Peyer's patch (tissue), 4 donors: ENCODE measurements around the gene LYZL4. TPM values are rescaled to one million over a fixed set of nuclear protein-coding genes. Genes with fewer than 3 reads are reported as not detected.

Experiments used
- DNase-seq, 3 donors: peaks; one replicate each; pipeline ENCODE4 v3.0.0-alpha.2; 2017 to 2019
- H3K27ac ChIP-seq, 4 donors: fragments of 200-600 bp; sonication (generic); one replicate each; pipeline ENCODE4 v1.5.1; 2016 to 2019
- H3K27me3 ChIP-seq, 2 donors: fragments of 200-600 bp; sonication (generic); one replicate each; pipeline ENCODE4 v1.5.1; 2019
- H3K36me3 ChIP-seq, 3 donors: fragments of 200-600 bp; sonication (generic); one replicate each; pipeline ENCODE4 v1.5.1; 2016 to 2019
- H3K4me1 ChIP-seq, 4 donors: fragments of 200-600 bp; sonication (generic); one replicate each; pipeline ENCODE4 v1.5.1; 2016 to 2019
- H3K4me3 ChIP-seq, 4 donors: fragments of 200-600 bp; sonication (generic); 1 replicate in 3 of 4; 2 replicates in 1 of 4; pipeline ENCODE4 v1.5.1; 2016 to 2019; ENCODE audit warnings: mild to moderate bottlenecking in 1 of 4
- H3K9me3 ChIP-seq, 4 donors: fragments of 200-600 bp; sonication (generic); one replicate each; pipeline ENCODE4 v1.5.1; 2016 to 2019; ENCODE audit warnings: mild to moderate bottlenecking in 1 of 4
- POLR2A ChIP-seq, 2 donors: fragments of 450-650 bp; IDR thresholded peaks; one replicate each; pipeline ENCODE4 v1.5.1; 2017; ENCODE audit warnings: antibody characterized with exemption in 2 of 2, mild to moderate bottlenecking in 2 of 2, moderate library complexity in 2 of 2
- total RNA-seq, 4 donors: library from RNA; depleted of rRNA; stranded (reverse); fragments of >200 nt; gene quantifications; one replicate each; pipeline ENCODE4 v1.1.0, GENCODE V29; 2016
- TF ChIP-seq, protein P1 (sequence below), 6 experiments: fragments of 450-650 bp in 4 of 6; fragments of 200-600 bp in 2 of 6; sonication (generic) in 1 of 6; IDR thresholded peaks; one replicate each; pipeline ENCODE4 v1.5.1; 2017 to 2019; ENCODE audit warnings: antibody characterized with exemption in 6 of 6, mild to moderate bottlenecking in 3 of 6, moderate library complexity in 1 of 6

The LYZL4 gene, protein sequence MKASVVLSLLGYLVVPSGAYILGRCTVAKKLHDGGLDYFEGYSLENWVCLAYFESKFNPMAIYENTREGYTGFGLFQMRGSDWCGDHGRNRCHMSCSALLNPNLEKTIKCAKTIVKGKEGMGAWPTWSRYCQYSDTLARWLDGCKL
- total RNA-seq = not detected

DNA sequence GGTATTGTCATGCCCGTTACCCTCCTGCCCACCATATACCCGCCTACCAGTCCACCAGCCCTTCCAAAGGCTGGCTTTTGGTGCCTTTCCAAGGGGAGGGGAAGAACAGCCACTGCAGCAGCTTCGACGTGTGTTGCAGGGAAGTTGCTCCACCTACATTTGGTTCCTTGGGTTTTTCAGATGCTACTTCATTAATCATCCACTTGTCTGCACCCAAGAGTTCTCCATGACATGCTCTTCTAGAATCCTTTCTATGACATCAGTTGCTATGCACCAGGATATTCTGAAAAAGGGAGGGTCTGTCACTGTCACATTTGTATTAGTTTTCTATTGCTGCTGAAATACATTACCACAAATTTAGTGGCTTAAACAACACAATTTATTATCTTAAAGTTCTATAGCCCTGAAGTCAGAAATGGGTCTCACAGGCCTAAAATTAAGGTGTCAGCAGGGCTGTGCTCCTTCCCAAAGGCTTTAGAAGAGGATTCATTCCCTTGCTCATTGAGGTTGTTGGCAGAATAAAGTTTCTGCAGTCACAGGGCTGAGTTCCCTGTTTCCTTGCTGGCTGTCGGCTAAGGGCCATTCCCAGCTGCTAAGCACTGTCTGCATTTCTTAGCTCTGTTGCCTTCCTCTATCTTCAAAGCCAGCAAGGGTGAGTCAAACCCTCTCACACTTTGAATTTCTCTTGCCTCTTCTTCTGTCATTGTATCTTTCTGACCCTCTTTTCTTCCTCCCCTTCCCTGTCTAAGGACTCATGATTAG is at the start of gene LYZL4:
LYZL4 (minus strand) TSS at position 241 of the 762 bp plus-strand sequence. CDS start 3,359 bp downstream, outside the sequence.
- TF ChIP-seq POLR2A (IDR thresholded peaks at IDR 0.05) = no peak
- TF ChIP-seq, protein P1, sequence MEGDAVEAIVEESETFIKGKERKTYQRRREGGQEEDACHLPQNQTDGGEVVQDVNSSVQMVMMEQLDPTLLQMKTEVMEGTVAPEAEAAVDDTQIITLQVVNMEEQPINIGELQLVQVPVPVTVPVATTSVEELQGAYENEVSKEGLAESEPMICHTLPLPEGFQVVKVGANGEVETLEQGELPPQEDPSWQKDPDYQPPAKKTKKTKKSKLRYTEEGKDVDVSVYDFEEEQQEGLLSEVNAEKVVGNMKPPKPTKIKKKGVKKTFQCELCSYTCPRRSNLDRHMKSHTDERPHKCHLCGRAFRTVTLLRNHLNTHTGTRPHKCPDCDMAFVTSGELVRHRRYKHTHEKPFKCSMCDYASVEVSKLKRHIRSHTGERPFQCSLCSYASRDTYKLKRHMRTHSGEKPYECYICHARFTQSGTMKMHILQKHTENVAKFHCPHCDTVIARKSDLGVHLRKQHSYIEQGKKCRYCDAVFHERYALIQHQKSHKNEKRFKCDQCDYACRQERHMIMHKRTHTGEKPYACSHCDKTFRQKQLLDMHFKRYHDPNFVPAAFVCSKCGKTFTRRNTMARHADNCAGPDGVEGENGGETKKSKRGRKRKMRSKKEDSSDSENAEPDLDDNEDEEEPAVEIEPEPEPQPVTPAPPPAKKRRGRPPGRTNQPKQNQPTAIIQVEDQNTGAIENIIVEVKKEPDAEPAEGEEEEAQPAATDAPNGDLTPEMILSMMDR (IDR thresholded peaks at IDR 0.05) = no peak
- H3K9me3 ChIP-seq = no peaks in the 10 kb centered on the region
- H3K4me1 ChIP-seq = no peaks in the 10 kb centered on the region
- no peak within 1 kb of the TSS for H3K27ac ChIP-seq
- no peak for DNase-seq
- no peaks in the 10 kb centered on the region for H3K36me3 ChIP-seq
- no peaks in the 10 kb centered on the region for H3K27me3 ChIP-seq
- no peak within 1 kb of the TSS for H3K4me3 ChIP-seq

DNA sequence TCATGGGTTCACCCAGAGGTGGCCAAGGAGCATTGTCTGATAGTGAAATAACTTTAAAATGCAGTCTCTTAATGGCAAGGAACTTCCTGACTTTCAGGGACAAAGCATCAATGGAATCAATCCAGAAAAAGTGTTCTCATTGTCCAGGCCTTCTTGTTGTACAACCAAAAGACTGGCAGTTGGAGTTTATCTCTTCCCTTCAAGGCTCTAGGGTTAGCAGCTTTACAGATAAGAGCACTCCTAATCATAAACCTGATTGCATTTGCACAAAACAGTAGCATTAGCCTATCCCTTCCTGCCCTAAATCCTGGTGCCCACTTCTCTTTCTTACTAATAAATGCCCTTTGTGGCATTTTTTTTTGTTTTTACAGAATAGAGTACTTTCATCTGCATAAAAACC is 48.7 kb upstream of the LYZL4 start:
- H3K27me3 ChIP-seq = no peaks in the 10 kb centered on the region
- H3K27ac ChIP-seq = no peak overlapping the region
- H3K4me3 ChIP-seq = no peak overlapping the region
- H3K9me3 ChIP-seq = no peaks in the 10 kb centered on the region
- no peak for DNase-seq
- H3K4me1 ChIP-seq = no peaks in the 10 kb centered on the region
- TF ChIP-seq POLR2A (IDR thresholded peaks at IDR 0.05) = no peak
- TF ChIP-seq, protein P1 (IDR thresholded peaks at IDR 0.05) = no peak
- no peaks in the 10 kb centered on the region for H3K36me3 ChIP-seq

DNA sequence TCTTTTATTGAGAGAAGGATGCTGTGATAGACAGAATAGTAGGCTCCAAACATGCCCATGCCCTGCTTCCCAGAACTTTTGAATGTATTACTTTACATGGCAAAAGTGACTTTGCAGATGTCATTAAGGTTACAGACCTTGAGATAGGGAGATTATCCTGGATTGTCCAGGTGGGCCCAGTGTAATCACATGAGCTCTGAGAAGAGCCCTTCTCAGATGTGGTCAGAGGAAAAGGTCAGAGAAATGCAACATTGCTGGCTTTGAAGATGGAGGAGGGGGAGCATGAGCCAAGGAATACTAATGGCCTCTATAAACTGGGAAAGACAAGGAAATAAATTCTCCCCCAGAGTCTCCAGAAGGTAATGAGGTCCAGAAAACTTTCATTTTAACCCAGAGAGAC is 45.8 kb upstream of the LYZL4 start:
- Histone ChIP-seq H3K4me3 (no peak overlapping the region), H3K36me3 (no peaks in the 10 kb centered on the region), H3K4me1 (no peaks in the 10 kb centered on the region), H3K27me3 (no peaks in the 10 kb centered on the region), H3K27ac (no peak overlapping the region), H3K9me3 (no peaks in the 10 kb centered on the region)
- DNase-seq = no peak
- no peak for TF ChIP-seq POLR2A (IDR thresholded peaks at IDR 0.05)
- TF ChIP-seq, protein P1 (IDR thresholded peaks at IDR 0.05) = no peak

DNA sequence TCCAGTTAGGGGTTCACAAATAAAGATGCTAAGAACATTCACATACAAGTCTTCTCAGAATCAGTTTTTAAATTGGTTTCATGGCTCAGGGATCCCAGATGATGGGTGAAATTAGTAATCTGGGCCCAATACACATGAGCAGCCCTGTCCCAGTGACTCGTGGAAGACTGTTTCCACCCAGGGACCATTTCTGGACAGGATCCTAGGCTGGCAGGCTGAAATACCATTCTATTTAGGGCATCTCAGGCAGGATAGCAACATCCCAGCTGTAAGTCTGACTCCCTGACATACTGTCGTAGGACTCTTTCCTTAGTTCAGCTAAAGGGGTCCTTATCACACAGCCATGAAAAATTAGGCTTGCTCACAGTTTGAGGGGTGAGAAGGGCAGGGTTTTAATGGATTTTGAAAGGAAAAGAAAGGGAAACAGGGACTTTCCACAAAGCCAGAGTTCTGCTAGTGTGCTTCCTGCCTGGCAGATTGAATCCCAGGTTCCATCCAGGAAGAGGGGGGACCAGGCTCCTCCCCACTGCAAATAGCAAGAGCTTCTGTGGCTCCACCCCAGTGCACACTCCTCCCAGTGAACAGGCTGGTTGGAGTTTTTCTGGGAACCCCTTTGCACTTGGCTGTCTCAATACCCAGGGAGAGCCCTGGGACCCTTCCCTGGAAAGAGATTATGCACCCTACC is 41.3 kb upstream of the LYZL4 start:
- no peak overlapping the region for H3K4me3 ChIP-seq
- peak overlapping the region in 1 of 4 donors; percentile 3 for H3K27ac ChIP-seq
- DNase-seq = no peak
- TF ChIP-seq, protein P1 (IDR thresholded peaks at IDR 0.05) = no peak
- no peak for TF ChIP-seq POLR2A (IDR thresholded peaks at IDR 0.05)
- no peaks in the 10 kb centered on the region for H3K9me3 ChIP-seq
- H3K36me3 ChIP-seq = no peaks in the 10 kb centered on the region
- H3K4me1 ChIP-seq = no peaks in the 10 kb centered on the region
- H3K27me3 ChIP-seq = no peaks in the 10 kb centered on the region

DNA sequence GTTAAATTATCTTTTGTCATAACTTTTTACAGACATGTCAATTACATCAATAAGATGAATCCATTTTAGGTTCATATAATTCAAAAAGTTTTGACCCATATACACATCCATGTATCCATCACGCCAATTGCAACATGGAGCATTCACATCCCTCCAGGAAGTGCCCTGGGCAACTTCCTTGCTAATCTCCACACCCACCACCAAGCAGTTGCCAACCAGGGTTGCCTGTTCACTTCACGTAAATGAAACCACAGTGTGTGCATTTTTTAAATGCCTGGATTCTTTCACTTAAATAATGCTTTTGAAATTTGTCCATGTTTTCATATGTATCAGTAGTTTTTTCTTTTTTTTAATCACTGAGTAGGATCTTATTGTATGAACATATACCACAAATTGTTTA is 40.7 kb upstream of the LYZL4 start:
- DNase-seq = no peak
- no peak overlapping the region for H3K4me3 ChIP-seq
- no peaks in the 10 kb centered on the region for H3K4me1 ChIP-seq
- H3K36me3 ChIP-seq = no peaks in the 10 kb centered on the region
- no peaks in the 10 kb centered on the region for H3K9me3 ChIP-seq
- TF ChIP-seq POLR2A (IDR thresholded peaks at IDR 0.05) = no peak
- TF ChIP-seq, protein P1 (IDR thresholded peaks at IDR 0.05) = no peak
- no peak overlapping the region for H3K27ac ChIP-seq
- no peaks in the 10 kb centered on the region for H3K27me3 ChIP-seq
